IMR-90 (cell line): ENCODE data around the gene MECR. TPM values are rescaled to one million over a fixed set of nuclear protein-coding genes. Genes with fewer than 3 reads are reported as not detected.

Experiments
- ATAC-seq: fragments of 200-7000 bp; cut with Tn5 transposase; 2 replicates; pipeline ENCODE4 v1.9.1; 2020; ENCODE audit warnings: low read depth, mild to moderate bottlenecking, moderate library complexity
- BruUV-seq: library from RNA; stranded (reverse); fragments of 400-500 nt; replicated peaks from 2 replicates; lab custom pipeline; 2021; lab: Mats Ljungman, UMichigan
- CTCF ChIA-PET: fragments of 300-600 bp; formaldehyde crosslinking; extraction: SDS; loops from one replicate; lab custom pipeline; 2021; ENCODE audit warnings: antibody characterized with exemption; lab: Yijun Ruan, JAX
- POLR2A ChIA-PET: fragments of 300-600 bp; sonication (Branson Sonifier 250); formaldehyde crosslinking; loops from one replicate; lab custom pipeline; 2022; ENCODE audit warnings: antibody characterized with exemption; ENCODE audit not compliant: unreplicated experiment; lab: Charles Lee
- DNase-seq: peaks from one replicate; pipeline ENCODE4 v3.0.0; 2013
- H2AFZ ChIP-seq: replicated peaks from 2 replicates; pipeline ENCODE3; 2013; ENCODE audit warnings: low read length, mild to moderate bottlenecking; ENCODE audit not compliant: poor library complexity
- H2AK5ac ChIP-seq: 2 replicates; pipeline ENCODE4 v1.6.1; 2013; ENCODE audit warnings: low read depth, low read length, inconsistent platforms
- H2AK9ac ChIP-seq: replicated peaks from 2 replicates; pipeline ENCODE3; 2013; ENCODE audit warnings: mild to moderate bottlenecking, low read depth, low read length, moderate library complexity; ENCODE audit not compliant: poor library complexity
- H2BK120ac ChIP-seq: 2 replicates; pipeline ENCODE4 v1.6.1; 2013; ENCODE audit warnings: low read depth, low read length, inconsistent platforms
- H2BK15ac ChIP-seq: 3 replicates; pipeline ENCODE4 v1.6.1; 2013; ENCODE audit warnings: low read depth, low read length, inconsistent platforms
- H2BK20ac ChIP-seq: 2 replicates; pipeline ENCODE4 v1.6.1; 2013; ENCODE audit warnings: low read depth, mild to moderate bottlenecking, inconsistent platforms, low read length, moderate library complexity
- H2BK5ac ChIP-seq: 2 replicates; pipeline ENCODE4 v1.6.1; 2013; ENCODE audit warnings: mild to moderate bottlenecking, low read depth, low read length, inconsistent platforms; ENCODE audit not compliant: poor library complexity, severe bottlenecking
- H3K14ac ChIP-seq: replicated peaks from 2 replicates; pipeline ENCODE4 v1.6.1; 2013; ENCODE audit warnings: low read depth, low read length, inconsistent platforms
- H3K18ac ChIP-seq: 2 replicates; pipeline ENCODE4 v1.6.1; 2013; ENCODE audit warnings: low read depth, low read length, control low read depth
- H3K23ac ChIP-seq: 2 replicates; pipeline ENCODE4 v1.6.1; 2013; ENCODE audit warnings: low read depth, low read length, inconsistent platforms
- H3K27ac ChIP-seq: 2 replicates; pipeline ENCODE4 v1.5.1; 2013; ENCODE audit warnings: mild to moderate bottlenecking, control low read depth, low read length; ENCODE audit not compliant: insufficient read depth
- H3K27me3 ChIP-seq: 2 replicates; pipeline ENCODE4 v1.6.1; 2013; ENCODE audit warnings: low read length; ENCODE audit not compliant: control insufficient read depth, insufficient read depth
- H3K36me3 ChIP-seq: 2 replicates; pipeline ENCODE4 v1.6.1; 2013; ENCODE audit warnings: low read length, mixed read lengths; ENCODE audit not compliant: control insufficient read depth, insufficient read depth
- H3K4ac ChIP-seq: 2 replicates; pipeline ENCODE4 v1.6.1; 2013; ENCODE audit warnings: low read depth, low read length, inconsistent platforms
- H3K4me1 ChIP-seq: 2 replicates; pipeline ENCODE4 v1.6.1; 2013; ENCODE audit warnings: low read length, mixed read lengths; ENCODE audit not compliant: control insufficient read depth, insufficient read depth
- H3K4me2 ChIP-seq: 2 replicates; pipeline ENCODE4 v1.6.1; 2013; ENCODE audit warnings: low read depth, mild to moderate bottlenecking, control low read depth, low read length, moderate library complexity
- H3K4me3 ChIP-seq: 2 replicates; pipeline ENCODE4 v1.5.1; 2013; ENCODE audit warnings: low read depth, mild to moderate bottlenecking, control low read depth, low read length, moderate library complexity; ENCODE audit not compliant: insufficient read depth
- H3K56ac ChIP-seq: 2 replicates; pipeline ENCODE4 v1.6.1; 2013; ENCODE audit warnings: low read length, inconsistent platforms; ENCODE audit not compliant: insufficient read depth; ENCODE audit errors: extremely low read depth
- H3K79me1 ChIP-seq, 2 experiments: 2 replicates each; pipeline ENCODE4 v1.6.1; 2013; ENCODE audit warnings: low read length in 2 of 2, inconsistent platforms in 1 of 2, low read depth in 1 of 2
- H3K9ac ChIP-seq: 2 replicates; pipeline ENCODE4 v1.6.1; 2013; ENCODE audit warnings: low read depth, low read length, control low read depth
- H3K9me1 ChIP-seq: 2 replicates; pipeline ENCODE4 v1.6.1; 2013; ENCODE audit warnings: low read length, inconsistent platforms; ENCODE audit not compliant: insufficient read depth
- H3K9me3 ChIP-seq: 2 replicates; pipeline ENCODE4 v1.6.1; 2013; ENCODE audit warnings: low read length; ENCODE audit not compliant: control insufficient read depth, insufficient read depth
- H4K20me1 ChIP-seq: 2 replicates; pipeline ENCODE4 v1.6.1; 2013; ENCODE audit warnings: low read length, inconsistent platforms; ENCODE audit not compliant: insufficient read depth
- H4K5ac ChIP-seq: 2 replicates; pipeline ENCODE4 v1.6.1; 2013; ENCODE audit warnings: mild to moderate bottlenecking, low read depth, low read length, control low read depth
- H4K8ac ChIP-seq, 2 experiments: 2 replicates each; pipeline ENCODE4 v1.6.1; 2013; ENCODE audit warnings: low read depth in 2 of 2, low read length in 2 of 2, control low read depth in 1 of 2, inconsistent platforms in 1 of 2
- H4K91ac ChIP-seq: 2 replicates; pipeline ENCODE4 v1.6.1; 2013; ENCODE audit warnings: low read depth, low read length, inconsistent platforms; ENCODE audit not compliant: insufficient read depth
- BHLHE40 ChIP-seq: fragments of 150-350 bp; IDR thresholded peaks from 2 replicates; pipeline ENCODE4 v1.6.1; 2016; ENCODE audit warnings: mild to moderate bottlenecking, low read depth, low read length
- CEBPB ChIP-seq: IDR thresholded peaks from 2 replicates; pipeline ENCODE4 v1.6.1; 2012; ENCODE audit warnings: low read depth, low read length, improper control_type of control experiment
- CHD1 ChIP-seq: IDR thresholded peaks from 2 replicates; pipeline ENCODE4 v1.6.1; 2012; ENCODE audit warnings: low read depth, low read length, improper control_type of control experiment
- FOS ChIP-seq: fragments of 150-350 bp; IDR thresholded peaks from 2 replicates; pipeline ENCODE4 v1.6.1; 2016; ENCODE audit warnings: low read depth, low read length
- MAZ ChIP-seq: IDR thresholded peaks from 2 replicates; pipeline ENCODE4 v1.6.1; 2012; ENCODE audit warnings: low read depth, mild to moderate bottlenecking, low read length, improper control_type of control experiment, moderate library complexity, borderline replicate concordance
- MXI1 ChIP-seq: IDR thresholded peaks from 2 replicates; pipeline ENCODE4 v1.6.1; 2012; ENCODE audit warnings: low read depth, mild to moderate bottlenecking, low read length, moderate library complexity, borderline replicate concordance
- NFE2L2 ChIP-seq: fragments of 150-350 bp; IDR thresholded peaks from 2 replicates; pipeline ENCODE4 v1.6.1; 2016; ENCODE audit warnings: low read depth, mild to moderate bottlenecking, low read length
- POLR2A ChIP-seq: IDR thresholded peaks from 2 replicates; pipeline ENCODE4 v1.6.1; 2012; ENCODE audit warnings: mild to moderate bottlenecking, low read depth, low read length
- RAD21 ChIP-seq: IDR thresholded peaks from 2 replicates; pipeline ENCODE4 v1.6.1; 2012; ENCODE audit warnings: low read length, improper control_type of control experiment
- RCOR1 ChIP-seq: IDR thresholded peaks from 2 replicates; pipeline ENCODE4 v1.6.1; 2012; ENCODE audit warnings: mild to moderate bottlenecking, low read length, improper control_type of control experiment; ENCODE audit not compliant: insufficient replicate concordance
- RFX5 ChIP-seq: IDR thresholded peaks from 2 replicates; pipeline ENCODE4 v1.8.0; 2012; ENCODE audit warnings: low read depth, mild to moderate bottlenecking, low read length, moderate library complexity
- SMC3 ChIP-seq: fragments of 150-350 bp; IDR thresholded peaks from 2 replicates; pipeline ENCODE4 v1.6.1; 2016; ENCODE audit warnings: low read depth, mild to moderate bottlenecking, antibody characterized with exemption, low read length, moderate library complexity
- WGBS, 2 experiments: methylation state at CpG; one replicate each; pipeline versions ENCODE4 v1.1.5 to v1.1.7; 2013; ENCODE audit warnings: missing lambda C conversion rate in 2 of 2; ENCODE audit not compliant: insufficient read length in 1 of 2; ENCODE audit errors: extremely low coverage in 2 of 2; 5-methylcytosine and 5-hydroxymethylcytosine counted together
- dilution Hi-C: fragments of 300-500 bp; cut with HindIII; formaldehyde crosslinking; loops from one replicate; pipeline ENCODE4 v1.14.3; 2018; ENCODE audit warnings: low sequenced_read_pairs; ENCODE audit not compliant: unreplicated experiment
- in situ Hi-C: fragments of 300-500 bp; cut with MboI; formaldehyde crosslinking; loops from 3 replicates; pipeline ENCODE4 v1.14.3; 2019; ENCODE audit warnings: low sequenced_read_pairs, inconsistent platforms, mixed read lengths
- intact Hi-C: fragments of 100-400 bp; cut with micrococcal nuclease; formaldehyde crosslinking; loops from 2 replicates; pipeline ENCODE4 v1.10.0; 2022
- polyA plus RNA-seq, 3 experiments: library from polyadenylated mRNA; depleted of rRNA; stranded (reverse); fragments of >200 nt; gene quantifications; 2 replicates each; pipeline ENCODE4 v1.2.3, GENCODE V29; 2012; ENCODE audit warnings: low replicate concordance in 1 of 3
- total RNA-seq: library from RNA; depleted of rRNA; stranded (reverse); fragments of >200 nt; gene quantifications from 2 replicates; pipeline ENCODE4 v1.2.3, GENCODE V29; 2012
- TF ChIP-seq, protein P1 (sequence below): fragments of 150-350 bp; IDR thresholded peaks from 2 replicates; pipeline ENCODE4 v1.6.1; 2016; ENCODE audit warnings: low read depth, mild to moderate bottlenecking, low read length, moderate library complexity, borderline replicate concordance
- TF ChIP-seq, protein P2 (sequence below): conservative IDR thresholded peaks from 2 replicates; pipeline ENCODE4 v1.5.1; 2012; ENCODE audit warnings: mild to moderate bottlenecking, low read depth, low read length, improper control_type of control experiment
- TF ChIP-seq, protein P3 (sequence below): fragments of 150-350 bp; IDR thresholded peaks from 2 replicates; pipeline ENCODE4 v1.6.1; 2017; ENCODE audit warnings: mild to moderate bottlenecking, antibody characterized with exemption, low read length, low read depth

The MECR gene
- total and polyA plus RNA-seq, 2 of the 4 experiments (the other 2 are of a cell fraction) = 20.3 to 24.8 TPM

DNA sequence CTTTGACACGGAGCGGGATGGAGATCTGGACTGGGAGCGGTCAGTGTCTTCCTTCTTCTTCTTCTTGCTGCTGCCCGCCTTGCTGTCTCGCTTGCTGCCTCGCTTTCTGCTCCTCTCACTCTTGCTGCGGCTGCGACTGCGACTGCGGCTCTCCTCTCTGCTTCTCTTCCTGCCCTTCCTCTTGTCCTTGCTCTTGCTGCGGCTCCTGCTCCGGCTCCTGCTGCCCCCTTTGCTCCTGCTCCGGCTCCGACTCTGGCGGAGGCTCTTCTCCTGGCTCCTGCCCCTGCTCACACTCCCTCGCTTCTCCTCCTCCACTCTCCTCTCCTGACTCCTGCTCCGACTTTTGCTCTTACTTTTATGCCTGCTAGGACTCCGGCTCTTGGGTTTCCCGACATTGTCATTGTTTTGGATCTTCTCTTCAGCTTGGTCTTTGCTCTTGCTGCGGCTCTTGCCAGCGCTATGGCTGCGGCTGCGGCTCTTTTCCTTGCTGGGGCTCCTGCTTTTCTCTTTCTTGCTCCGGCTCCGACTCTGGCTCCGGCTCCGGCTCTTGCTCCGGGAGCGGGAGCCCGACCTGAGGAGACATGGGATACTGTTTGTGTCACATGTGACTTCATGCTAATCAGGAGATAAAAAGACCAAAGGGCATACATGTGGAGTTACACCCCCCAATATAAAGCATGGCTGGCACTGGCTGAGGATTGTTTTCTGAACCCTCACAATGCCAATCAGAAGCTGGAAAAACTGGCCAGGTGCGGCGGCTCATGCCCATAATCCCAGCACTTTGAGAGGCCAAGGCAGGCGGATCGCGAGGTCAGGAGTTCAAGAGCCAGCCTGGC, 81.9 kb downstream of the MECR start:
- Histone ChIP-seq H4K5ac (no peak overlapping the region), H3K23ac (no peak overlapping the region), H2BK20ac (no peak overlapping the region), H2BK120ac (no peak overlapping the region), H3K56ac (no peak overlapping the region), H3K27me3 (no peaks in the 10 kb centered on the region), H3K14ac (no peak overlapping the region), H3K4me3 (no peak overlapping the region), H3K4me2 (no peak overlapping the region), H2BK15ac (no peak overlapping the region), H2BK5ac (no peak overlapping the region), H3K36me3 (peaks cover 60% of the 10 kb centered on the region), H4K91ac (no peak overlapping the region), H3K79me1 (peaks cover 22 to 45% of the 10 kb centered on the region in 2 experiments), H2AK9ac (no peak overlapping the region), H3K9me1 (peaks cover 8% of the 10 kb centered on the region), H4K8ac (no peak overlapping the region), H3K4me1 (peaks cover 10% of the 10 kb centered on the region), H3K4ac (no peak overlapping the region), H3K9ac (no peak overlapping the region), H3K27ac (no peak overlapping the region), H2AFZ (no peak overlapping the region), H3K18ac (no peak overlapping the region), H4K20me1 (peaks cover 18% of the 10 kb centered on the region), H2AK5ac (no peak overlapping the region), H3K9me3 (no peaks in the 10 kb centered on the region)
- BruUV-seq = no TSS peak
- dilution Hi-C loops (no loop called here), in situ Hi-C loops (no loop called here), intact Hi-C loops (no loop called here)
- ATAC-seq (no peak), DNase-seq (no peak)
- CTCF ChIA-PET = no interaction called here
- 99% methylated on average over 19 of the region's 35 CpGs; no CpG with 5 or more reads in 1 of the 2 experiments for WGBS, 2 experiments
- POLR2A ChIA-PET = no interaction called here
- no peak for TF ChIP-seq CHD1
- TF ChIP-seq, protein P1, sequence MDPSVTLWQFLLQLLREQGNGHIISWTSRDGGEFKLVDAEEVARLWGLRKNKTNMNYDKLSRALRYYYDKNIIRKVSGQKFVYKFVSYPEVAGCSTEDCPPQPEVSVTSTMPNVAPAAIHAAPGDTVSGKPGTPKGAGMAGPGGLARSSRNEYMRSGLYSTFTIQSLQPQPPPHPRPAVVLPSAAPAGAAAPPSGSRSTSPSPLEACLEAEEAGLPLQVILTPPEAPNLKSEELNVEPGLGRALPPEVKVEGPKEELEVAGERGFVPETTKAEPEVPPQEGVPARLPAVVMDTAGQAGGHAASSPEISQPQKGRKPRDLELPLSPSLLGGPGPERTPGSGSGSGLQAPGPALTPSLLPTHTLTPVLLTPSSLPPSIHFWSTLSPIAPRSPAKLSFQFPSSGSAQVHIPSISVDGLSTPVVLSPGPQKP = no peak
- no peak for TF ChIP-seq MAZ
- TF ChIP-seq, protein P2, sequence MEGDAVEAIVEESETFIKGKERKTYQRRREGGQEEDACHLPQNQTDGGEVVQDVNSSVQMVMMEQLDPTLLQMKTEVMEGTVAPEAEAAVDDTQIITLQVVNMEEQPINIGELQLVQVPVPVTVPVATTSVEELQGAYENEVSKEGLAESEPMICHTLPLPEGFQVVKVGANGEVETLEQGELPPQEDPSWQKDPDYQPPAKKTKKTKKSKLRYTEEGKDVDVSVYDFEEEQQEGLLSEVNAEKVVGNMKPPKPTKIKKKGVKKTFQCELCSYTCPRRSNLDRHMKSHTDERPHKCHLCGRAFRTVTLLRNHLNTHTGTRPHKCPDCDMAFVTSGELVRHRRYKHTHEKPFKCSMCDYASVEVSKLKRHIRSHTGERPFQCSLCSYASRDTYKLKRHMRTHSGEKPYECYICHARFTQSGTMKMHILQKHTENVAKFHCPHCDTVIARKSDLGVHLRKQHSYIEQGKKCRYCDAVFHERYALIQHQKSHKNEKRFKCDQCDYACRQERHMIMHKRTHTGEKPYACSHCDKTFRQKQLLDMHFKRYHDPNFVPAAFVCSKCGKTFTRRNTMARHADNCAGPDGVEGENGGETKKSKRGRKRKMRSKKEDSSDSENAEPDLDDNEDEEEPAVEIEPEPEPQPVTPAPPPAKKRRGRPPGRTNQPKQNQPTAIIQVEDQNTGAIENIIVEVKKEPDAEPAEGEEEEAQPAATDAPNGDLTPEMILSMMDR = no peak
- TF ChIP-seq SMC3 = no peak
- TF ChIP-seq, protein P3, sequence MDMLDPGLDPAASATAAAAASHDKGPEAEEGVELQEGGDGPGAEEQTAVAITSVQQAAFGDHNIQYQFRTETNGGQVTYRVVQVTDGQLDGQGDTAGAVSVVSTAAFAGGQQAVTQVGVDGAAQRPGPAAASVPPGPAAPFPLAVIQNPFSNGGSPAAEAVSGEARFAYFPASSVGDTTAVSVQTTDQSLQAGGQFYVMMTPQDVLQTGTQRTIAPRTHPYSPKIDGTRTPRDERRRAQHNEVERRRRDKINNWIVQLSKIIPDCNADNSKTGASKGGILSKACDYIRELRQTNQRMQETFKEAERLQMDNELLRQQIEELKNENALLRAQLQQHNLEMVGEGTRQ = no peak
- TF ChIP-seq RAD21 = no peak
- TF ChIP-seq BHLHE40 = no peak
- TF ChIP-seq RFX5 = no peak
- no peak for TF ChIP-seq FOS
- TF ChIP-seq RCOR1 = no peak
- no peak for TF ChIP-seq POLR2A
- no peak for TF ChIP-seq NFE2L2
- no peak for TF ChIP-seq MXI1
- TF ChIP-seq CEBPB = no peak
